Nephron progenitor cell (in vitro differentiated cells): ENCODE data around the gene CNTNAP2.

Experiments
- DNase-seq: peaks from one replicate; pipeline ENCODE4 v3.0.0; 2021
- H3K27ac Mint-ChIP-seq: 2 replicates; pipeline ENCODE4 v1.8.0; 2021; ENCODE audit warnings: mild to moderate bottlenecking, moderate library complexity, mixed read lengths
- H3K27me3 Mint-ChIP-seq: 2 replicates; pipeline ENCODE4 v1.8.0; 2021; ENCODE audit warnings: mild to moderate bottlenecking, low read depth, mixed read lengths; ENCODE audit not compliant: poor library complexity
- H3K36me3 Mint-ChIP-seq: 2 replicates; pipeline ENCODE4 v1.8.0; 2021; ENCODE audit warnings: low read depth, mixed read lengths
- H3K4me1 Mint-ChIP-seq: 2 replicates; pipeline ENCODE4 v1.8.0; 2021; ENCODE audit warnings: mixed read lengths
- H3K4me3 Mint-ChIP-seq: 2 replicates; pipeline ENCODE4 v1.8.0; 2021; ENCODE audit warnings: mild to moderate bottlenecking, moderate library complexity, mixed read lengths
- H3K9me3 Mint-ChIP-seq: 2 replicates; pipeline ENCODE4 v1.8.0; 2021; ENCODE audit warnings: mild to moderate bottlenecking, moderate library complexity, mixed read lengths
- TF ChIP-seq, protein P1 (sequence below): fragments of 200-600 bp; sonication (generic); IDR thresholded peaks from 2 replicates; pipeline ENCODE4 v1.5.0; 2021; ENCODE audit warnings: antibody characterized with exemption

Gene CNTNAP2

GRCh38 chr7:146479040-146479439 is 362.4 kb downstream of the CNTNAP2 start:
- H3K27ac Mint-ChIP-seq, result no peak overlapping the region
- H3K4me1 Mint-ChIP-seq, result no peaks in the 10 kb centered on the region
- DNase-seq, result no peak
- no peaks in the 10 kb centered on the region for H3K36me3 Mint-ChIP-seq
- TF ChIP-seq, protein P1, sequence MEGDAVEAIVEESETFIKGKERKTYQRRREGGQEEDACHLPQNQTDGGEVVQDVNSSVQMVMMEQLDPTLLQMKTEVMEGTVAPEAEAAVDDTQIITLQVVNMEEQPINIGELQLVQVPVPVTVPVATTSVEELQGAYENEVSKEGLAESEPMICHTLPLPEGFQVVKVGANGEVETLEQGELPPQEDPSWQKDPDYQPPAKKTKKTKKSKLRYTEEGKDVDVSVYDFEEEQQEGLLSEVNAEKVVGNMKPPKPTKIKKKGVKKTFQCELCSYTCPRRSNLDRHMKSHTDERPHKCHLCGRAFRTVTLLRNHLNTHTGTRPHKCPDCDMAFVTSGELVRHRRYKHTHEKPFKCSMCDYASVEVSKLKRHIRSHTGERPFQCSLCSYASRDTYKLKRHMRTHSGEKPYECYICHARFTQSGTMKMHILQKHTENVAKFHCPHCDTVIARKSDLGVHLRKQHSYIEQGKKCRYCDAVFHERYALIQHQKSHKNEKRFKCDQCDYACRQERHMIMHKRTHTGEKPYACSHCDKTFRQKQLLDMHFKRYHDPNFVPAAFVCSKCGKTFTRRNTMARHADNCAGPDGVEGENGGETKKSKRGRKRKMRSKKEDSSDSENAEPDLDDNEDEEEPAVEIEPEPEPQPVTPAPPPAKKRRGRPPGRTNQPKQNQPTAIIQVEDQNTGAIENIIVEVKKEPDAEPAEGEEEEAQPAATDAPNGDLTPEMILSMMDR, result no peak
- no peaks in the 10 kb centered on the region for H3K9me3 Mint-ChIP-seq
- no peaks in the 10 kb centered on the region for H3K27me3 Mint-ChIP-seq
- H3K4me3 Mint-ChIP-seq, result no peak overlapping the region

- no peak overlapping the region for H3K4me3 Mint-ChIP-seq
- H3K27ac Mint-ChIP-seq, result no peak overlapping the region
- no peaks in the 10 kb centered on the region for H3K36me3 Mint-ChIP-seq
These were observed 369.9 kb downstream of the CNTNAP2 start for GRCh38 chr7:146486519-146486918.

GRCh38 chr7:146492017-146492416 is 375.4 kb downstream of the CNTNAP2 start:
- no peak overlapping the region for H3K27ac Mint-ChIP-seq
- no peak for DNase-seq
- no peaks in the 10 kb centered on the region for H3K36me3 Mint-ChIP-seq
- no peaks in the 10 kb centered on the region for H3K4me1 Mint-ChIP-seq
- H3K27me3 Mint-ChIP-seq, result peaks cover 7% of the 10 kb centered on the region
- H3K9me3 Mint-ChIP-seq, result peaks cover 6% of the 10 kb centered on the region
- H3K4me3 Mint-ChIP-seq, result no peak overlapping the region
- TF ChIP-seq, protein P1, result no peak

More at GRCh38 chr7:146486519-146486918, 369.9 kb downstream of the CNTNAP2 start:
- TF ChIP-seq, protein P1, result no peak
- Mint-ChIP-seq H3K9me3 (peaks cover 6% of the 10 kb centered on the region), H3K27me3 (peaks cover 7% of the 10 kb centered on the region), H3K4me1 (no peaks in the 10 kb centered on the region)
- no peak for DNase-seq

DNA sequence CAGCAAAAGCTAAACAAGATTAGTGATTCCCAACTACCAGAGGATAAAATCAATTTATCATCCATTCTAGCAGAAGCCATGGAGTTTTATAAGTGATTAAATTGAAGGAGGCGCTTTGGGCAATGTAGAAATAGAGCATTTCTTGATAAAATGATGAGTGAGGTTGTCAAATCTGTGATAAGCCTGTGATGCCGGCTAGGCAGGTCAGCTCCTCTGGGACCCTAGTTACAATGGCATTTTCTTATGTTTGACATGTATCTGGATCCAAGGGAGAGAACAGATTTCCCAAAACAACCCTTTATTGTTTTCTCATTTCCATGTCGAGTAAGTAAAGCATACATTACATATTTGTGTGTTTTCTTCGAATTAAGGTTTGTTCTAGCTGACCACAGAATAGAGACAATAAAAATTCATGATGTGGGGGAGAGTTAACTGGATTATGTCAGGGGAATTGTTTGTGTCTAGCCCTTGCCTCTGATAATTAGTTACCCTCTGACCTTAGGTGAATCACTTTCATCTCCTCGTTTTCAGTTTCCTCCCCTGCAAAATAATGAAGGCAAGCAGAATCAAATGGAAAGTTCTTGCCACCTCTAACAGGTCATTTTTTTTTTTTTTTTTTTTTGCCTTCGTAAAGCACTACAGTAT is 378.5 kb downstream of the CNTNAP2 start:
- no peaks in the 10 kb centered on the region for H3K36me3 Mint-ChIP-seq
- H3K4me3 Mint-ChIP-seq, result no peak overlapping the region
- no peaks in the 10 kb centered on the region for H3K4me1 Mint-ChIP-seq
- DNase-seq, result no peak
- H3K27ac Mint-ChIP-seq, result no peak overlapping the region
- peaks cover 2% of the 10 kb centered on the region for H3K9me3 Mint-ChIP-seq
- TF ChIP-seq, protein P1, result no peak
- no peaks in the 10 kb centered on the region for H3K27me3 Mint-ChIP-seq

DNA sequence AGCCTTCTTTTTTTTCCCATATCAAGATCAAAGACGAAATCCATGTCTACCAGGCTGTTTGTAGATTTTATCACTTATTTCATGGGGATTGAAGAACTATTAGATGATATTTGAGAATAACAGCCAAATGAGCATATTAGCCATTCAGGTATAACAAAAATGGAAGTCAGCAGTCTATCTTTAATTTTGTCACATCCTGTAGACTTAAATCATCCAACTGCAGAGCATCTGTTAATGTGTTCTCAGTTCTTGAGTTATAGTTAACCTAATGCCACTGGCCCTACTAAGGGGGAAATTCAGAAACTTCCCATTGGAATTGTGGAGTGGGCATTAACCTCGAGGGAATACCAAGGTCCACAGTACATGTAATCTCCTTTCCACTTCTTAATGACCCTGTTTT is 380.1 kb downstream of the CNTNAP2 start:
- DNase-seq, result no peak
- Mint-ChIP-seq H3K9me3 (peaks cover 15% of the 10 kb centered on the region), H3K36me3 (no peaks in the 10 kb centered on the region), H3K27me3 (no peaks in the 10 kb centered on the region), H3K4me3 (no peak overlapping the region), H3K27ac (no peak overlapping the region), H3K4me1 (no peaks in the 10 kb centered on the region)
- TF ChIP-seq, protein P1, result no peak

- peaks cover 38% of the 10 kb centered on the region for H3K9me3 Mint-ChIP-seq
- TF ChIP-seq, protein P1, result no peak
- H3K36me3 Mint-ChIP-seq, result no peaks in the 10 kb centered on the region
- H3K4me3 Mint-ChIP-seq, result no peak overlapping the region
- DNase-seq, result no peak
- no peaks in the 10 kb centered on the region for H3K27me3 Mint-ChIP-seq
- no peak overlapping the region for H3K27ac Mint-ChIP-seq
- H3K4me1 Mint-ChIP-seq, result no peaks in the 10 kb centered on the region
These were observed 383.4 kb downstream of the CNTNAP2 start for GRCh38 chr7:146499970-146500369.
